Right lobe of liver (tissue), 4 donors: ENCODE results near the gene LTBP1.

ENCODE experiments used
- POLR2A ChIP-seq: fragments of 450-650 bp; IDR thresholded peaks from one replicate; pipeline ENCODE4 v1.6.1; 2017; ENCODE audit warnings: antibody characterized with exemption, mild to moderate bottlenecking
- TF ChIP-seq, protein P1 (sequence below), 4 donors: fragments of 200-600 bp in 3 of 4; fragments of 450-650 bp in 1 of 4; IDR thresholded peaks; one replicate each; pipeline versions ENCODE4 v1.5.1 to v1.8.0; 2016 to 2022; ENCODE audit warnings: antibody characterized with exemption in 4 of 4, mild to moderate bottlenecking in 2 of 4
- donor health status: DM: no; HTN: no; CAD: no.
- donor health status: DM: no; HTN: no; CAD: no.
- donor health status: DM: no; HTN: yes; CAD: no.

DNA sequence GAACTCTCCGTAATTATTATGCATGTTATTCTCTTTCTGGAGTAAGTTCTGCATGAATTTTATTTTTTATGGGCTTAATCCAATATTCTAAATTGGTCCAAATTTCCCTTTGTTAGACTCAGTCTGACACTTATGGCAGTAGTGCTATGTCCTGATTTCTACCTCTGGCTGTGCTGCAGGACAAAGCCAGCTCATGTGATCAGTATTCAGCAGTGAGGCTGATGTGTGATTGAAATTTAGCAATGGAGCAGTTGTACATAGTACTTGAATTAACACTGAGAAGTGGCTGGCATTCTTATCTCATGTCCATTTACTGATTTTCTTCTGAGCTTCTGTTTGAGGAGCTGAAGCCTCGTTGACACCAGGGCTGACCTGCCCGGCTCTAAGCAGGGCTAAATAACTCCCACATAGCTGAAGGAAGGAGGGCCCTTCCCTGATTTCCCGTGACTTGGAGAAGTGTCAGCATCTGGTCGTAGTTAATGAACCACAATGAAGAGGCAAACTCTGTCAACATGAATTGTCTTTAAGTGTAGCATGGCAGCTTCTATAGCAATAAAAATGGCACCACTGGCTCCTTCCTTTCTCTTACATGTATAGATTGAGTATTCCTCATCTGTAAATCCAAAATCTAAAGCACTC is 370.7 kb downstream of the LTBP1 start:
- TF ChIP-seq, protein P1, sequence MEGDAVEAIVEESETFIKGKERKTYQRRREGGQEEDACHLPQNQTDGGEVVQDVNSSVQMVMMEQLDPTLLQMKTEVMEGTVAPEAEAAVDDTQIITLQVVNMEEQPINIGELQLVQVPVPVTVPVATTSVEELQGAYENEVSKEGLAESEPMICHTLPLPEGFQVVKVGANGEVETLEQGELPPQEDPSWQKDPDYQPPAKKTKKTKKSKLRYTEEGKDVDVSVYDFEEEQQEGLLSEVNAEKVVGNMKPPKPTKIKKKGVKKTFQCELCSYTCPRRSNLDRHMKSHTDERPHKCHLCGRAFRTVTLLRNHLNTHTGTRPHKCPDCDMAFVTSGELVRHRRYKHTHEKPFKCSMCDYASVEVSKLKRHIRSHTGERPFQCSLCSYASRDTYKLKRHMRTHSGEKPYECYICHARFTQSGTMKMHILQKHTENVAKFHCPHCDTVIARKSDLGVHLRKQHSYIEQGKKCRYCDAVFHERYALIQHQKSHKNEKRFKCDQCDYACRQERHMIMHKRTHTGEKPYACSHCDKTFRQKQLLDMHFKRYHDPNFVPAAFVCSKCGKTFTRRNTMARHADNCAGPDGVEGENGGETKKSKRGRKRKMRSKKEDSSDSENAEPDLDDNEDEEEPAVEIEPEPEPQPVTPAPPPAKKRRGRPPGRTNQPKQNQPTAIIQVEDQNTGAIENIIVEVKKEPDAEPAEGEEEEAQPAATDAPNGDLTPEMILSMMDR (IDR thresholded peaks at IDR 0.05), result no peak
- TF ChIP-seq POLR2A, result no peak
